ENCODE measurements around the gene NUTM2G.
"Not testable (repeated sequence)": the region's sequence is repeated elsewhere in the genome, so short reads cannot be mapped to it uniquely, and the experiment has no call there.

DNA sequence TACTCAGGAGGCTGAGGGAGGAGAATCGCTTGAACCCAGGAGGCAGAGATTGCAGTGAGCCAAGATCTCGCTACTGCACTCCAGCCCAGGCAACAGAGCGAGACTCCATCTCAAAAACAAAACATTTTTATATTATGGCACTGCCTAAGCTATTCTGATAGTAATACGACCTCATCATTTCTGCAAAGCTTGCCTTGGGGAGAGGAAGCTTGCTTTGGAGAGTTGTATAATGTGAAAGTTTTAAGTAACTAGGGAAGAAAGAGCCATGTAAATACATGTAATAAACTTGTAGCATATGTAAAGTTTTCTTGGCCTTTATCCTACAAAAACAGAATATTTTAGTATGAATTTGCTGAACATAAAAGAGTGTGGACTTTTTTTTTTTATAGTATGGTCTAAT, 7.8 kb upstream of the NUTM2G start:
- TF ChIP-seq MTF1 (CRISPR knock-in tag; IDR thresholded peaks at IDR 0.05); ZZZ3 (CRISPR knock-in tag; IDR thresholded peaks at IDR 0.05; ENCODE audit: borderline replicate concordance): not testable (repeated sequence)
- TF ChIP-seq, protein P1, sequence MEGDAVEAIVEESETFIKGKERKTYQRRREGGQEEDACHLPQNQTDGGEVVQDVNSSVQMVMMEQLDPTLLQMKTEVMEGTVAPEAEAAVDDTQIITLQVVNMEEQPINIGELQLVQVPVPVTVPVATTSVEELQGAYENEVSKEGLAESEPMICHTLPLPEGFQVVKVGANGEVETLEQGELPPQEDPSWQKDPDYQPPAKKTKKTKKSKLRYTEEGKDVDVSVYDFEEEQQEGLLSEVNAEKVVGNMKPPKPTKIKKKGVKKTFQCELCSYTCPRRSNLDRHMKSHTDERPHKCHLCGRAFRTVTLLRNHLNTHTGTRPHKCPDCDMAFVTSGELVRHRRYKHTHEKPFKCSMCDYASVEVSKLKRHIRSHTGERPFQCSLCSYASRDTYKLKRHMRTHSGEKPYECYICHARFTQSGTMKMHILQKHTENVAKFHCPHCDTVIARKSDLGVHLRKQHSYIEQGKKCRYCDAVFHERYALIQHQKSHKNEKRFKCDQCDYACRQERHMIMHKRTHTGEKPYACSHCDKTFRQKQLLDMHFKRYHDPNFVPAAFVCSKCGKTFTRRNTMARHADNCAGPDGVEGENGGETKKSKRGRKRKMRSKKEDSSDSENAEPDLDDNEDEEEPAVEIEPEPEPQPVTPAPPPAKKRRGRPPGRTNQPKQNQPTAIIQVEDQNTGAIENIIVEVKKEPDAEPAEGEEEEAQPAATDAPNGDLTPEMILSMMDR (CRISPR knock-in tag; IDR thresholded peaks at IDR 0.05): not testable (repeated sequence)

All from HepG2 (cell line).